RWPE2 (cell line): ENCODE measurements around the gene YIPF4.

Source experiments
- ATAC-seq: fragments of 200-7000 bp; cut with Tn5 transposase; 3 replicates; pipeline ENCODE4 v1.9.1; 2021; ENCODE audit warnings: low read depth
- DNase-seq: peaks from one replicate; pipeline ENCODE4 v3.0.0-alpha.2; 2020; ENCODE audit warnings: low spot score
- H3K27ac ChIP-seq: fragments of 450-650 bp; 2 replicates; pipeline ENCODE4 v1.5.1; 2017; ENCODE audit warnings: mild to moderate bottlenecking; ENCODE audit not compliant: poor library complexity, severe bottlenecking
- H3K27me3 ChIP-seq: fragments of 250-450 bp; sonication (Bioruptor Pico); 2 replicates; pipeline ENCODE4 v1.5.1; 2021; ENCODE audit warnings: mild to moderate bottlenecking, moderate library complexity; ENCODE audit not compliant: insufficient read depth, poor library complexity, severe bottlenecking
- H3K36me3 ChIP-seq: fragments of 250-450 bp; sonication (Bioruptor Pico); 2 replicates; pipeline ENCODE4 v1.5.1; 2020; ENCODE audit warnings: low read depth, mild to moderate bottlenecking, moderate library complexity
- H3K4me1 ChIP-seq: fragments of 250-450 bp; sonication (Bioruptor Pico); 2 replicates; pipeline ENCODE4 v1.5.1; 2021; ENCODE audit warnings: mild to moderate bottlenecking, moderate library complexity; ENCODE audit not compliant: insufficient read depth, poor library complexity, severe bottlenecking
- H3K4me3 ChIP-seq: fragments of 250-450 bp; sonication (Bioruptor Pico); 2 replicates; pipeline ENCODE4 v1.5.1; 2021; ENCODE audit warnings: mild to moderate bottlenecking, moderate library complexity; ENCODE audit not compliant: severe bottlenecking
- H3K9me3 ChIP-seq: fragments of 250-450 bp; sonication (Bioruptor Pico); 2 replicates; pipeline ENCODE4 v1.5.1; 2021; ENCODE audit warnings: mild to moderate bottlenecking, moderate library complexity; ENCODE audit not compliant: severe bottlenecking
- CTCF ChIP-seq: fragments of 450-650 bp; IDR thresholded peaks from one replicate; pipeline ENCODE4 v1.5.1; 2017; ENCODE audit warnings: mild to moderate bottlenecking, moderate library complexity; ENCODE audit not compliant: poor library complexity, severe bottlenecking

Gene YIPF4

GRCh38 chr2:32249731-32250236 is 27.9 kb upstream of the YIPF4 start:
- Histone ChIP-seq H3K27ac (no peak overlapping the region), H3K9me3 (no peaks in the 10 kb centered on the region), H3K4me3 (no peak overlapping the region), H3K4me1 (no peaks in the 10 kb centered on the region), H3K27me3 (no peaks in the 10 kb centered on the region), H3K36me3 (no peaks in the 10 kb centered on the region)
- TF ChIP-seq CTCF = no peak
- no peak for ATAC-seq
- no peak for DNase-seq

- Histone ChIP-seq H3K36me3 (no peaks in the 10 kb centered on the region), H3K4me3 (no peak overlapping the region), H3K4me1 (no peaks in the 10 kb centered on the region), H3K27ac (no peak overlapping the region), H3K27me3 (no peaks in the 10 kb centered on the region), H3K9me3 (no peaks in the 10 kb centered on the region)
- no peak for ATAC-seq
- no peak for TF ChIP-seq CTCF
- DNase-seq = no peak
Measured at GRCh38 chr2:32250290-32250689, 27.4 kb upstream of the YIPF4 start.

GRCh38 chr2:32258242-32258641 is 19.5 kb upstream of the YIPF4 start:
- Histone ChIP-seq H3K4me3 (no peak overlapping the region), H3K4me1 (no peaks in the 10 kb centered on the region), H3K27me3 (no peaks in the 10 kb centered on the region), H3K9me3 (no peaks in the 10 kb centered on the region), H3K27ac (no peak overlapping the region), H3K36me3 (no peaks in the 10 kb centered on the region)
- no peak for TF ChIP-seq CTCF
- DNase-seq (no peak), ATAC-seq (no peak)

GRCh38 chr2:32260376-32260775 is 17.3 kb upstream of the YIPF4 start:
- no peak for TF ChIP-seq CTCF

GRCh38 chr2:32262105-32262504 is 15.6 kb upstream of the YIPF4 start:
- H3K9me3 ChIP-seq = no peaks in the 10 kb centered on the region
- DNase-seq (no peak), ATAC-seq (no peak)
- no peaks in the 10 kb centered on the region for H3K36me3 ChIP-seq
- no peaks in the 10 kb centered on the region for H3K27me3 ChIP-seq
- TF ChIP-seq CTCF = no peak
- H3K27ac ChIP-seq = no peak overlapping the region
- H3K4me3 ChIP-seq = no peak overlapping the region
- H3K4me1 ChIP-seq = no peaks in the 10 kb centered on the region

More at GRCh38 chr2:32260376-32260775, 17.3 kb upstream of the YIPF4 start:
- Histone ChIP-seq H3K36me3 (no peaks in the 10 kb centered on the region), H3K27me3 (no peaks in the 10 kb centered on the region), H3K9me3 (no peaks in the 10 kb centered on the region), H3K4me1 (no peaks in the 10 kb centered on the region), H3K4me3 (no peak overlapping the region), H3K27ac (no peak overlapping the region)
- no peak for ATAC-seq
- DNase-seq = no peak
